Activated CD4-positive, alpha-beta T cell treated with anti-CD3 and anti-CD28 coated beads, Interleukin-2, amount 50 U/mL, for 1 hour (primary cell): Measurements from ENCODE around the gene LZTS2.
A peak's percentile ranks its signal among the peaks of the same experiment; 100 is the strongest.

ENCODE experiments used
- DNase-seq: peaks from one replicate; pipeline ENCODE4 v3.0.0-alpha.2; 2020

The LZTS2 gene

DNA sequence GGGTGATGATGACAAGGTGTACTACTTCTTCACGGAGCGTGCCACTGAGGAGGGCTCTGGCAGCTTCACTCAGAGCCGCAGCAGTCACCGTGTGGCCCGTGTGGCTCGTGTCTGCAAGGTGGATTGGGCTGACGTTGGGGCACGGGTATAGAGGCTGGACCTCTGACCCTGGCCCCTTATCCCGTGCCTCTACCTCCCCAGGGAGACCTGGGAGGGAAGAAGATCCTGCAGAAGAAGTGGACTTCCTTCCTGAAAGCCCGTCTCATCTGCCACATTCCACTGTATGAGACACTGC is 20.8 kb upstream of the LZTS2 start:
- no peak for DNase-seq

DNA sequence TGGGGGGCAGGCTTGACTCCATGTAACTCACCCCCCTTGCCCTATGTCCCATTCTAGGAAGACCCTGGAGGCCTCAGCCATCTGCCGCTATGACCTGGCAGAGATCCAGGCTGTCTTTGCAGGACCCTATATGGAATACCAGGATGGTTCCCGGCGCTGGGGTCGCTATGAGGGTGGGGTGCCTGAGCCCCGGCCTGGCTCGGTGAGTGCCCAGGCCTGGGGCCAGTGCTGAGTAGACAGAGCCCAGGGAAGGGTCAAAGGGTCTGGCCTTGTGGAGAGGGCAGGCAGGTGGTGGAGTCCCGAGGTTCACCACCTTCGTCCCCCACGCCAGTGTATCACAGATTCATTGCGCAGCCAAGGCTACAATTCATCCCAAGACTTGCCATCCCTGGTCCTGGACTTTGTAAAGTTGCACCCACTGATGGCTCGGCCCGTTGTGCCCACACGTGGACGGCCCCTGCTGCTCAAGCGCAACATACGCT is 19.8 kb upstream of the LZTS2 start:
- DNase-seq: no peak

DNA sequence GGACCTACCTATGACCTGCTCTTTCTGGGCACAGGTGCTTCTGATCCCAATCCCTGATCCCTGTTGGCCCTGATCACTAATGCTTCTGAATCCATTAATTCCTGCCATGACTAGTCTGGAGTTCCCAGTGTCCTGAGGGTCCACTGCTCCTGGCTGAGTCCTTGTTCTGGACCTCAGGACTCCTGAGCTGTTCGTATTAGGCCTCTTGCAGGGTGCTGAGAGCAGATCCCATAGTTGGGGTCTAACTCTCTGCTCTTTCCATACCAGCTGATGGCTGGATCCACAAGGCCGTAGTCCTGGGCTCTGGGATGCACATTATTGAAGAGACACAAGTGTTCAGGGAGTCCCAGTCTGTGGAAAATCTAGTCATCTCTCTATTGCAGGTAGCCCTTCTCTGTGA is 19.3 kb upstream of the LZTS2 start:
- DNase-seq: no peak

DNA sequence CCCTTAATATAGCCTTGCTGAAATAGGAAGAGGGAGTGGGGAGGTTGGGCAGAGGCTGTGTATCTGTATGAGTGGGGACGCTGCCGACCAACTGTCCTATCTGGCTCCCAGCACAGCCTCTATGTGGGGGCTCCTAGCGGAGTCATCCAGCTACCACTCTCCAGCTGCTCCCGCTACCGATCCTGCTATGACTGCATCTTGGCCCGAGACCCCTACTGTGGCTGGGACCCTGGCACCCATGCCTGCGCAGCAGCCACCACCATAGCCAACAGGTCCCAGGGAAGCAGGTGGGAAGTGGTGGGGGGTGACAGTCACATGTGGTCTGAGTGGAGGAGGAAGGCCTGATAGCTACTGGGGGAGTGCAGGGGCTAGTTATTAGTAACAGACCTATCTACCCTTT is 18.9 kb upstream of the LZTS2 start:
- no peak for DNase-seq

DNA sequence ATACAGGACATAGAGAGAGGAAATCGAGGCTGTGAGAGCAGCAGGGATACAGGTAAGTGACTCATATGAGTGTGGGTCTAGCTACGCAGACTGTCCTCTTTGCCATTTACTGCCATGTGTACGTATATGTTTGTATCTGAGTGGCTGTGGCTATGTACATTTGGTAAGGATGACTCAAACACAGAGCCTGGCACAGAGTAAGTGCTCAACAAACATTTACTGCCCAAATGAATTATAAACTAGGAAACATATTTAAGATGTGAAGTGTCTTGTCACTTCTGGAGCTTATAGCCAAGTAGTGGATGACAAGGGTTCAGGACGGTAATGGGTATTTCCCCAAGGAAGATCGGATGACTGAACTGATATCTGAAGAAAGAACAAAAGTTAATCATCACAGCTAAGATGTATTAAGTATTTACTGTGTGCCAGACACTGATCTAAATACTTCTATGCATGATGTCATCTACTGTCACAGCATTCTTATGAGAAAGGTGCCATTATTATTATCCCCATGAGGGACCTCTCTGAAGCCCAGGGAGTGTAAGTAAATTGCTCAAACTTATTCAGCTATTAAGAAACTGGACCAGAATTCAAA is 18.3 kb upstream of the LZTS2 start:
- DNase-seq: no peak

DNA sequence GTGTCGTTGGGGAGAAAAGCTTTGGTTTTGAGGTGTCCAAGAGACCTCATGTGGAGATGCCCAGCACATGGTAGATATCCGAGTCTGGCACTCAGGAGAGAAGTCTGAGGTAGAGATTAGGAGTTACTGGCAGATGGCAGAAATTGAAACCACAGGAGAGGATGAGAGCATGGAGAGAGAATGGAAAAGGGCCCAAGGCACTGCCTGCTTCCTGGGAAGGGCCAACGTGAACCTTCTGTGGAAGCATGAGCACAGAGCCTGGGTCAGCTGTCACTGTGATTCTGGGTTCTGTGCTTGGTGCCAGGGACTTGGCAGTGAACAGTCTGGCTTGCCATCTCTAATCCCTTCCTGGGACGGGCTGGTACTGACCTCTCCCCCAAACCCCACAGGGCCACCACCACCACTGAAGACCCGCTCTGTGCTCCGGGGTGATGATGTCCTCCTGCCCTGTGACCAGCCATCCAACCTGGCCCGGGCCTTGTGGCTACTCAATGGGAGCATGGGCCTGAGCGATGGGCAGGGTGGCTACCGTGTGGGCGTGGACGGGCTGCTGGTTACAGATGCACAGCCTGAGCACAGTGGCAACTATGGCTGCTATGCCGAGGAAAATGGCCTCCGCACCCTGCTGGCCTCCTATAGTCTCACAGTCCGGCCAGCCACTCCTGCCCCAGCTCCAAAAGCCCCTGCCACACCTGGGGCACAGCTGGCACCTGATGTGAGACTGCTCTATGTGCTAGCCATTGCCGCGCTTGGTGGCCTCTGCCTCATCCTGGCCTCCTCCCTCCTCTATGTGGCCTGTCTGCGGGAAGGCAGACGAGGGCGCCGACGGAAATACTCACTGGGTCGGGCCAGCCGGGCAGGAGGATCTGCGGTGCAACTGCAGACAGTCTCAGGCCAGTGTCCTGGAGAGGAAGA is 16.4 kb upstream of the LZTS2 start:
- DNase-seq: no peak

DNA sequence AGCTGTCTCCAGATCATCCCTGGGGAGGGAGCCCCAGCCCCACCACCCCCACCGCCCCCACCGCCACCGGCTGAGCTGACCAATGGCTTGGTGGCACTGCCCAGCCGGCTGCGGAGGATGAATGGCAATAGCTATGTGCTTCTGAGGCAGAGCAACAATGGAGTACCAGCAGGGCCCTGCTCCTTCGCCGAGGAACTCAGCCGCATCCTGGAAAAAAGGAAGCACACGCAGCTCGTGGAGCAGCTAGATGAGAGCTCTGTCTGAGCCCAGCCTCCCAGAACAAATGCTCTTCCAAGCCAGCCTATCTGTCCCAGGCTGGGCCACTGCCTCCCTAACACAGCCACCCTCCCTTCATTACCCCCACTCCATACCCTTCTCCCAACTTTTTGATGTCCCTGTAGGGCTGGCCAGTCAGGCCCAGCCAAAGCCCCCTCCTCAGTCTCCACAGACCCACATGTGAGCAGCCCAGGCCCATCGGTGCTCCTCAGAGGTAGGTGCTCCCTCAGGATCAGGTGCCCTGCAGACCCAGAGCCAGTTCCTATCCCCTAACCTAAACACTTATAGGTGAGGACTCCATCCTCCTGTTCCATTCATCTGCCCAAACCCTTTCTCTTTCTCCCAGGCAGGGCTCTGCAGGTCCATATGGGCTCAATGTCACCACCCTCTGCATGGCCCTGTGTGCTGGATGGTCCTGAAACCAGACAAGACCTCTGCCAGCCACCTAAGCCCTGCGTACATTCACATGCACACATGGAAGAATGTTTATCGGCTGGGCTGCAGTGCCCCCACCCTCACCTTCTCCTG is 15.5 kb upstream of the LZTS2 start:
- DNase-seq: no peak

DNA sequence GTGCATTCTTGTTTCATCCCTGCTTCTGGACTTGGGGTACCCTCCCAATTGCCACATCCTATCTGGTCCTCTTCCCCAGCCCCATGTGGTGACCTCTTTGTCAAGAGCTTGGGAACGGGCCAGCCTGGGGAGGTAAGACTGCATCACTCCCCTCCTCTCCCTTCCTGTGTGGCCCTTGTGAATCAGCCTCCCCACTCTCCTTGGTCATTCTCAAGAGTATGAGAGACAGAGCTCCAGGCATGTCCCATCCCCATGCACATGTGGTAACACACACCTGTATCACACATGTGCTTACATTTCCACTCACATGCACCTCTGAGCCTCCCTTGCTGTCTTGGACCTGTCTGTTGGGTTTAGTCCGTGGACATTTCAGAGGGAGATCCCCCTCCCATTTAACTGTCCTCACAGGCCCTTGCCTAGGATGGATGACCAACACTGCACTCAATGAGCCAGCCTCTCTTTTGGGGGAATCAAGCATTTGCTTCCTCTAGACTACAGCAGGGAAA is 14.9 kb upstream of the LZTS2 start:
- no peak for DNase-seq

DNA sequence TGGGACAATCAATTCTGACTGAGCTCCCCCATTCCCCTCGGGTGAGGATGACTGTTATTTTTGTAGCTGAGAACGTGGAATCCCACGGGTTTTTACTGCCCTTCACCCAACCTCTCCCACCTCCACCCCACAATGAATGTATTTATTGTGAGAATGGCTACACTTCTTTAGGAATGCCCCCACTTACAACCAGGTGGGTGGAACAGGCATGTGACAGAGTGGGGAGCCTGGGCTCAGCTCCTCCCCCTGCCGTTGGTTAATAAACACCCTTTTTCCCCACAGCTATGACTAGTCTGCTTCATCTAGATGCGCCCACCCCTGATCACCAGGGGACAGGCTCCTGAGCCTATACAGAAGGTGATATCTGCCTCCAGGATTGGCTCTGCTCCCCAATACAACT is 14.3 kb upstream of the LZTS2 start:
- no peak for DNase-seq

DNA sequence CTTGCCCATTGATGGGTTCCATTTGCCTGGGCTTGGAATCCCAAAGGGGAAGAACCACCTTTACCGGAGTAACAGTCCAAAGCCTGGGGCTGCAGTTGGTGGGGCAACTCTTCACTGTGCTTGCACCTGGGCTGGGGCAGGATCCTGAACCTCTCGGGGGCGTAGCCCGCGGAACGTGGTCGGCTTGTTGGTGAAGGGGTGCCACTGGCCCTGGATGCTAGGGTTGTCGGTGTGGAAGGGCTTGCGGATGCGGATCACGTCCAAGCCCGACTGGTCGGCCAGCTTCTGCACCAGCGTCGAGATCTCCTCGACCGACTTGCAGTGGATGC is 13.0 kb upstream of the LZTS2 start:
- no peak for DNase-seq

DNA sequence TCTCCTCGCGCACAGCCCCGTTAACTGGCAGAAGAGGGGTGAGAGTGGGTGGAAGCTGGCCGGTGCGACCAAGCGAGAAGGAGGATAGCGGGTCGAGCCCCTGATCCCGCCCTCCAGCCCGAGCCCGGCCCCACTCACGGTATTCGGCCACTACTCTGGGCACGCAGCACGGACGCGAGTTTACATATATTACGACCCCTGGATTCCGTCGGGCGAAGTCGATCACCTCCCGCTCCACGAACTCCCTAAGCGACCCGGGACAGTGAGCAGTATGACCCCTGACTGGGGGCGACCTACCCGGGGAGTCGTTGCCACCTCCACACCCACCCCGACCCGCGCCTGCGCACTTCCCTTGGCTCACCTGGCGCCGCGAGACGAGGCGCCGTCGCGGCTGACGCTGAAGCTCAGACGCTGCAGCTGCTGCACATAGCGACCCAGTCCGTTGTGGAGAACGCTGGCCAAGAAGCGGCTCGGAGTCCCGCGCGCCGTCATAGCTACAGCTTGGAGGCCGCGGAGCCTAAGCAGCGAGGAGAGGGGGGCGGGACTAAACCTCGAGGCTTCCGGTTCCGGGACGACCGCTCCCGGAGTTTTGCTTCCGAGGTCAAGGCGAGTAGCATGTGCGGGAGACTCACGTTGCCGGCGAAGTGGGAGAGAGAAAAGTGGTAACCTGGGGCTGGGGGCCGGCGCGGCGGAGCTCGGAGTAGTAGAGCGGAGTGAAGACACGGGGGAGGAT is 12.5 kb upstream of the LZTS2 start, which contains the start of the genes MRPL43 and TWNK:
Gene MRPL43 (minus strand): TSS at position 546 of the 733 bp plus-strand sequence. CDS start 54 bp downstream, at position 492.
Gene TWNK (plus strand): TSS at position 592 of the 733 bp plus-strand sequence. CDS start 668 bp downstream, outside the sequence.
- peak; percentile 81 for DNase-seq

DNA sequence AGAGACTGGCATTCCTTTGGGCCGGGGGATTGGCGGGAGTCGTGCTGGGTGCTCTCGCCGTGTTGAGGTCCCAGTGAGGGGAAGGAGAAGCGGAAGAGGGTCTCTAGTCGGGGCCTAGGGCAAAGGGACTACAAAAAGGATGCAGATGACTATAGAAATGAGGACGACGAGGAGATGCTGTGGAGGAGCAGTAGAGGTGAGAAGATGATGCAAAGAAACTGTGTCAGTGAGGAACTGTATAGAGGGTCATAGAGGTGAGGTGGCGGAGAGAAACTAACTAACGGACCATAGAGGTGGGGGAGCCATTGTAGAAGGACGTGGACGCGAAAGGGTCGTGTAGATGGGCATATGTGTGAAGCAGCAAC is 11.9 kb upstream of the LZTS2 start:
- no peak for DNase-seq

DNA sequence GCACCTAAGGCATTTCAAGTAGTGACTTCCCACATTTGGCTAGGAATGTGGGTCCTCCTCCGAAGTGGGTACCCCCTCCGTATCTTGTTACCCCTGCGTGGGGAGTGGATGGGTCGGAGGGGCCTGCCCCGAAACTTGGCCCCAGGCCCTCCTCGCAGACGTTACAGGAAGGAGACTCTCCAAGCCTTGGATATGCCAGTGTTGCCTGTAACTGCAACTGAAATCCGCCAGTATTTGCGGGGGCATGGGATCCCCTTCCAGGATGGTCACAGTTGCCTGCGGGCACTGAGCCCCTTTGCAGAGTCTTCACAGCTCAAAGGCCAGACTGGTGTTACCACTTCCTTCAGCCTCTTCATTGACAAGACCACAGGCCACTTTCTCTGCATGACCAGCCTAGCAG is 11.4 kb upstream of the LZTS2 start:
- DNase-seq: no peak

DNA sequence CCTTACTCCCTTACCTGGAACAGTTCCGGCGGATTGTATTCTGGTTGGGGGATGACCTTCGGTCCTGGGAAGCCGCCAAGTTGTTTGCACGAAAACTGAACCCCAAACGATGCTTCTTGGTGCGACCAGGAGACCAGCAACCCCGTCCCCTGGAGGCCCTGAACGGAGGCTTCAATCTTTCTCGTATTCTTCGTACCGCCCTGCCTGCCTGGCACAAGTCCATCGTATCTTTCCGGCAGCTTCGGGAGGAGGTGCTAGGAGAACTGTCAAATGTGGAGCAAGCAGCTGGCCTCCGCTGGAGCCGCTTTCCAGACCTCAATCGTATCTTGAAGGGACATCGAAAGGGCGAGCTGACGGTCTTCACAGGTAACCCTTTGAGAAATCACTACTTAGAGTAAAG is 10.5 kb upstream of the LZTS2 start:
- no peak for DNase-seq

DNA sequence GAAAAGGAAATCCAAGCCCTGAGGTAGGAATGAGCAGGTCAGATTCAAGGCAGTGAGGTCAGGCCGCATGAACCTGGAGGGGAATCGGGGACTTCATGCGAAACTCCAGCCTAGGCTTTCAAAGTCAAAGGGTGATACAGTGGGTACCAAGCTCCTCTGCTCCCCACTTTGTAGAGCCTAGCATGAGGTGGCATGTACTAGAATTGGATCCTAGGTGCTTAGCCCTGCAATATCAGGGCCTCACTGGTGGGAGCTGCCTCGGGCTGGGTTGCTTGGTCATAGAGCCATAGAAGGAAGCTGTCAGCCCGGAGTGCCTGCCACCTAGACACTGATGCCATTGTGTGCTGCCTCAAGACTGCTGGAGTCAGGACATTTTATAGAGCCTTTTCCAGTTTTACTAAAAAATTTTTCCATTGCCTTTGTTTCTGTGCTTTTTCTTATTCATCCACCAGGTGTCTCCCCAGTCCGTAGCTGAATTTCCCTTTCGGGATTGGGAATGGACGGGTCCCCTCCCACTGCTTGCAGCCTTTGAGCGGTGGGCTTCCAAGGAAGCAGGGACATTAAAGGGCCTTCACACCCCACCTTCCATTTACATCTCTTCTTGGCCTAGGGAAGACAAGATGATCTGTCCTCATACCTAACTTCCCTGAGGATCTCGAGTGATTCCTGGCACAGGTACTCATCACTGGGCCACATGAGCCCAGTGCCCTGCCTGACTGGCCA is 5.5 kb upstream of the LZTS2 start:
- no peak for DNase-seq

DNA sequence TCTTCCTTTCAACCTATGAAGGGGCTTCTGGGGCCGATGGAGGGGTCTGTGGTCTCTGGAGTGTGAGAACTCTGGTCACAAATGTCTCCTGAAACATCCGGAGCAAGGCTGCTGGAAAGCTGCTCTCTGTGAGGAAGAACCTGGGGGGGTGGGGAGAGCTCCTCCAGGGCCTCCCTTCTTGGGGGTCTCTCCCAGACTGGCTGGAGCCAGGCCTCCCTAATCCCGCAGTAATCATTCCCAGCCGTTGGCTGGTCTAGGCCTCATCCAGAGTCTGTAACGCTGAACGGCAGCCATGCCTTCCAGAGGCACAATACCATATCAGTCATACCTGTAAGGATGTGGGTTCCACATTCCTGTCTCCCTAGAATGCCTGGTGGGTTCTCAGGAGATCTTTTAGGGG is 4.4 kb upstream of the LZTS2 start:
- no peak for DNase-seq

DNA sequence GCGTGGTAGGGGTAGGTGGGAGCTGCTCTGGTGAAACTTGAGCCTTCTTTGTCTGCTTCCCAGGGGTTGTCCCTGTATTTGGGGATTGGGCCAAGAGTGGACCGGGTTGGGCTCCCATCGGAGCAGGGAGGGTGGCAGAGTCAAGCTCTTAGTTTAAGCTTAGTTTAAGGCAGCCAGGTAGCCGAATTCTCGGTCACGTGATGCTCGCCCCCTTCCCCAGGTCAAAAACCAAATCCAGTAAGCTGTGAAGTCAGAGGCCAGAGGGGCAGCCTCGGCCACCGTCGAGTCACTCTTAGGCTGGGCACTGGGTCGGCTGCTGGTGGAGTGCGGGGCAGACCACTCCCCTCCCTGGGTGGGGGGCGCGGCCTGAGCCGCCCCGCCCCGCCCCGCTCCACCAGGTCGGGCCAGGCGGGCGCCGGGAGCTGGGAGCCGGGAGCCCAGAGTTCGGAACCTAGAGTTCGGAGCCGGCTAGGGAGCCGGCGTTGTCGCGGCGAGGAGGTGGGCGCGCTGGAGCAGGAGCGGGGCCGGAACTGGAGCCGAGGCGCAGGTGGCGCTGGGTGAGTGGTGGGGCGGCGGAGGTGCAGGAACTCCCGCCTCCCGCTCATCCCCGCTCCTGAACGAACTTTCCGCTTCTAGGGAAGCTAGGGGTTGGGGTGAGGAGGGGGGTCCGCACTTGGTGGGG is 2.8 kb upstream of the LZTS2 start:
- DNase-seq: peak; percentile 25

DNA sequence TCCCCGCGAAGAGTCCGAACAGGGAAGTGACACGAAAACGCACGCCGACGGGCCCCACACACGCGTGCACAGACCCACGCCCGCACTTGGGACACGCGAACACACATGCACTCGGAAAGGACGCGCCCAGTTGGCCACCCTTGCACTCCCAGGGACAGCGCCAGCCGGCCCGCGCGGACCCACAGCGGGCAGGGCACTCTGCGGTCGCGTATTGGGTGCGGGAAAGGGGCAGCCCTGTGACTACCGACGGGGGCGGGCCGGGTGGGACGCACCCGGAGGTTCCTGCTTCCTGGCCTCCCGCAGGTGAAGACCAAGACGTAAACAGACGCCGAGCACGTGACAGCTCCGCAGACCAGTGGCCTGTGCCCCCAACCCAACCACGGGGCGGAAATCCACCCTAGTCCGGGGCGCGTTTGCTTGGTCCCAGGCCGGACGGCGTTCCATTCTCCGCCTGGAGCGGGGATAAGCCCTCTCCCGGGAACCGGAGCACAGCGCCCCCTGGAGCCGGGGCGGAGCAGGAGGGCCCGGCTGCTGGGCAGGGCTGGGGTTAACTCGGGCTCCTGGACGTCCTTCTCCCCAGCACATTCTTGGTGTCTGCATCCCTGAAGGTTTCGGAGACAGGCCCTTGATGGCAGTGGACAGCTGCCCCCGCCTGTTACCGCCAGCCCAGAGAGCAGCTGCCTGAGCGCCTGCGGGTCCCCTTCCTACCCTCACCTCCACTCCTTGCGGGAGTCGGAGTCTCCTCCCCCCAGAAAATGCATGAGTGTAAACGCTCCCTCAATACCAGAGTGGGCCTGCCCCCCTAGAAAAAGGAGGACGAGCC is 2.0 kb upstream of the LZTS2 start:
- DNase-seq: peak; percentile 65

DNA sequence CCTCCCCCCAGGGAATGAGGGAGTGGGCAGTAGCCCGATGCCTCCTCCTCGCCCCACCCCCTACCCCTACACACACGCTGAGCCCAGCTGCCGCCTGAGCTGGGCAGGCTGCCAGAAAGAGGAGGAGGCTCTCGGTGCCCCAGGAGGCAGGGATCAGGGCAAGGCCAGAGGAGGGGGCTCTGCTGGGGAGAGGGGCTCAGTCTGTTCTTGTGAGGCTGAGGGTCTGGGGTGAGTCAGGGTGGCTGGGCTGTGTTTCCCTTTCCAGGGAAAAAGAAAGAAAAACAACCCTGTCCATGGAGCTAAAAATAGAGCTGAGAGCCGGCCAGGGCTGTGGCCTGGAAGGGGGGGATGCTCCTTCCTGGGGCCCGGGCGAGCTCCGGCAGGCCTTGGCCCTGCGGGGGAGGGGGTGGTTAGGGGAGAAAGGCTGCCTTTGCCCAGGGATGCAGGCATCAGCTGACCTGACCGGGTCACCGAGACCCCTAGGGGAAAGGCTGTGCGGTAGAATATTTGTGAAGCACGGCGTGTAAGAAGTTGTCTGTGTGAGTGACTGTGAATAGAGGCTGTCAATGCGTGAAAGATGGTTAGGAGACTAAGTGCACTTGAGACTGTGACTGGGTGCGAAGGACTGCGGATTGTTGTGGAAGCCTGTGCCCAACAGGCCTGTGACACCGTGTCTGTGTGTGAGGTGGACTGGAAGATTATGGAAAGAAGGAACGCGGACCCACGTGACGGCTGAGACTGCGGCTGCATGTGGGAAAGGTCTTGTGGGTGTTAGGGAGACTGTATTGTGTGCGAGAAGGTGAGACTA is 1.2 kb upstream of the LZTS2 start:
- peak; percentile 59 for DNase-seq
